OCI-LY7 (cell line): ENCODE data around the gene COX6B1. TPM values are rescaled to one million over a fixed set of nuclear protein-coding genes. Genes with fewer than 3 reads are reported as not detected.

ENCODE experiments used
- BruUV-seq: library from RNA; stranded (reverse); fragments of 400-500 nt; replicated peaks from 2 replicates; lab custom pipeline; 2021; lab: Mats Ljungman, UMichigan
- CTCF ChIA-PET: fragments of 300-600 bp; sonication (Branson Sonifier 250); formaldehyde crosslinking; loops from one replicate; lab custom pipeline; 2022; ENCODE audit warnings: antibody characterized with exemption; ENCODE audit not compliant: unreplicated experiment; lab: Charles Lee
- POLR2A ChIA-PET: fragments of 300-600 bp; sonication (Branson Sonifier 250); formaldehyde crosslinking; loops from one replicate; lab custom pipeline; 2022; ENCODE audit warnings: antibody characterized with exemption; lab: Charles Lee
- DNase-seq: peaks from one replicate; pipeline ENCODE4 v3.0.0-alpha.2; 2015; ENCODE audit warnings: low spot score
- H2AFZ ChIP-seq: fragments of 200-600 bp; sonication (generic), shearing (Covaris generic); 2 replicates; pipeline ENCODE4 v1.6.1; 2014; ENCODE audit warnings: mild to moderate bottlenecking, antibody characterized with exemption, low read length, moderate library complexity
- H3K27ac ChIP-seq: fragments of 200-600 bp; sonication (generic); 2 replicates; pipeline ENCODE4 v1.5.1; 2014; ENCODE audit warnings: mixed run types, low read depth, mild to moderate bottlenecking, moderate library complexity, low read length, inconsistent platforms; ENCODE audit not compliant: poor library complexity, severe bottlenecking
- H3K36me3 ChIP-seq: fragments of 200-600 bp; sonication (generic); 2 replicates; pipeline ENCODE4 v1.6.1; 2014; ENCODE audit warnings: mild to moderate bottlenecking, antibody characterized with exemption, low read length, moderate library complexity, mixed read lengths; ENCODE audit not compliant: insufficient read depth
- H3K4me1 ChIP-seq: fragments of 200-600 bp; sonication (generic); 2 replicates; pipeline ENCODE4 v1.5.1; 2014; ENCODE audit warnings: mild to moderate bottlenecking, low read length; ENCODE audit not compliant: insufficient read depth, poor library complexity, severe bottlenecking
- H3K4me2 ChIP-seq: fragments of 200-600 bp; sonication (generic); 2 replicates; pipeline ENCODE4 v1.6.1; 2014; ENCODE audit warnings: mild to moderate bottlenecking, low read length
- H3K4me3 ChIP-seq: fragments of 200-600 bp; sonication (generic); 2 replicates; pipeline ENCODE4 v1.5.1; 2014; ENCODE audit warnings: mild to moderate bottlenecking, low read depth, low read length; ENCODE audit not compliant: poor library complexity, severe bottlenecking
- H3K79me2 ChIP-seq: fragments of 200-600 bp; sonication (generic); 2 replicates; pipeline ENCODE4 v1.6.1; 2016; ENCODE audit warnings: low read depth, mild to moderate bottlenecking, low read length, moderate library complexity, mixed read lengths; ENCODE audit not compliant: insufficient read depth
- H3K9me2 ChIP-seq: fragments of 200-600 bp; sonication (generic); 2 replicates; pipeline ENCODE4 v1.6.1; 2016; ENCODE audit warnings: mild to moderate bottlenecking, low read length, mixed read lengths; ENCODE audit not compliant: insufficient read depth
- H3K9me3 ChIP-seq: fragments of 200-600 bp; sonication (generic); 2 replicates; pipeline ENCODE4 v1.6.1; 2014; ENCODE audit warnings: mild to moderate bottlenecking, mixed run types, low read length, mixed read lengths
- H4K20me1 ChIP-seq: fragments of 200-600 bp; sonication (generic); 2 replicates; pipeline ENCODE4 v1.6.1; 2014; ENCODE audit warnings: mild to moderate bottlenecking, antibody characterized with exemption, low read length, moderate library complexity, mixed read lengths; ENCODE audit not compliant: insufficient read depth
- EZH2phosphoT487 ChIP-seq: fragments of 200-600 bp; sonication (generic); IDR thresholded peaks from 2 replicates; pipeline ENCODE4 v1.6.1; 2018; ENCODE audit warnings: low read depth, borderline replicate concordance, mild to moderate bottlenecking, mixed run types, antibody characterized with exemption, low read length, moderate library complexity, mixed read lengths
- intact Hi-C: fragments of 100-400 bp; cut with micrococcal nuclease; formaldehyde crosslinking; loops from one replicate; pipeline ENCODE4 v1.10.0; 2022; ENCODE audit not compliant: unreplicated experiment
- total RNA-seq, 2 experiments: library from RNA; depleted of rRNA in 1 of 2; stranded (reverse); fragments of >200 nt in 1 of 2; shearing (Covaris generic) in 1 of 2; gene quantifications; 2 replicates each; pipeline ENCODE4 v1.2.3, GENCODE V29; 2014 to 2022
- TF ChIP-seq, protein P1 (sequence below): fragments of 200-600 bp; sonication (generic); conservative IDR thresholded peaks from 2 replicates; pipeline ENCODE4 v1.5.1; 2014; ENCODE audit warnings: mild to moderate bottlenecking, antibody characterized with exemption, low read length, moderate library complexity, mixed read lengths

The COX6B1 gene
- total RNA-seq, 2 experiments from 2014 or later = 373 to 536 TPM

DNA sequence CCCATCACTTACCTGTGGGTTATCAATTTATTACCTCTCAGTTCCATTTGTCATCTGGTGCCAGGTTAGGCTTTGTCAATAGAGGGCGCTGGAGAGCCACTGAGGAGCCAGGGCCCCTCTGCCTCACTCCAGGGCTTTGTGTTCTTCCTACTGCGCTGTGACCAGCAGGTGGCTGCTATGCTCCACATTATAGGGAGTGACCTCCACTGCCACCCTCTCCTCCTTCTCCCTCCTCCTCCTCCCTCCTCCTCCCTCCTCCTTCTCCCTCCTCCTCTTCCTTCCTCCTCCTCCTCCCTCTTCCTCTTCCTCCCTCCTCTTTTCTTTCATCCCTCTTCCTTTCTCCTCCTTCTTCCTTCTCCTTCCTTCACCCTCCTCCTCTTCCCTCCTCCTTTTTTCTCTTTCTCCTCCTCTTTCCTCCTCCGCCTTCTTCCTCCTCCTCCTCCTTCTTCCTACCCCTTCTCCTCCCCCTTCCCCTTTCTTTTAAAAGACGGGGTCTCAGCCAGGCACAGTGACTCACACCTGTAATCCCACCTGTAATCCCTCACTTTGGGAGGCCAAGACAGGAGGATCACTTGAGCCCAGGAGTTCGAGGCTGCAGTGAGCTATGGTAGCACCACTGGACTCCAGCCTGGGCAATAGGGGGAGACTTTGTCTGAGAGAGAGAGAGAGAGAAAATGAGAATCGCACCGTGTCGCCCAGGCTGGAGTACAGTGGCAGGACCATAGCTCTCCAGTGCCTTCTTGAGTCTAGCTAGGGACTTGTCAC lies 45.9 kb downstream of the COX6B1 start:
- no peaks in the 10 kb centered on the region for H4K20me1 ChIP-seq
- H3K36me3 ChIP-seq = no peaks in the 10 kb centered on the region
- H3K27ac ChIP-seq = no peak overlapping the region
- ChIA-PET POLR2A (interaction anchor here (0.6 kb wide), 1 partner anchor 590 kb away, joined by 3 read pairs; no protein-coding TSS in a partner anchor), CTCF (interaction anchor here (1.2 kb wide), 1 partner anchor 20 kb away, joined by 7 read pairs; no protein-coding TSS in a partner anchor)
- no peaks in the 10 kb centered on the region for H3K9me3 ChIP-seq
- intact Hi-C loops = loop anchor here (1.0 to 5.0 kb wide), 5 partner anchors 23 to 237 kb away; partner anchors contain the start of gene TMEM147
- TF ChIP-seq, protein P1, sequence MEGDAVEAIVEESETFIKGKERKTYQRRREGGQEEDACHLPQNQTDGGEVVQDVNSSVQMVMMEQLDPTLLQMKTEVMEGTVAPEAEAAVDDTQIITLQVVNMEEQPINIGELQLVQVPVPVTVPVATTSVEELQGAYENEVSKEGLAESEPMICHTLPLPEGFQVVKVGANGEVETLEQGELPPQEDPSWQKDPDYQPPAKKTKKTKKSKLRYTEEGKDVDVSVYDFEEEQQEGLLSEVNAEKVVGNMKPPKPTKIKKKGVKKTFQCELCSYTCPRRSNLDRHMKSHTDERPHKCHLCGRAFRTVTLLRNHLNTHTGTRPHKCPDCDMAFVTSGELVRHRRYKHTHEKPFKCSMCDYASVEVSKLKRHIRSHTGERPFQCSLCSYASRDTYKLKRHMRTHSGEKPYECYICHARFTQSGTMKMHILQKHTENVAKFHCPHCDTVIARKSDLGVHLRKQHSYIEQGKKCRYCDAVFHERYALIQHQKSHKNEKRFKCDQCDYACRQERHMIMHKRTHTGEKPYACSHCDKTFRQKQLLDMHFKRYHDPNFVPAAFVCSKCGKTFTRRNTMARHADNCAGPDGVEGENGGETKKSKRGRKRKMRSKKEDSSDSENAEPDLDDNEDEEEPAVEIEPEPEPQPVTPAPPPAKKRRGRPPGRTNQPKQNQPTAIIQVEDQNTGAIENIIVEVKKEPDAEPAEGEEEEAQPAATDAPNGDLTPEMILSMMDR = peak; percentile 99
- TF ChIP-seq EZH2phosphoT487 = no peak
- H3K79me2 ChIP-seq = no peaks in the 10 kb centered on the region
- no peak overlapping the region for H3K4me2 ChIP-seq
- H3K4me1 ChIP-seq = no peaks in the 10 kb centered on the region
- H2AFZ ChIP-seq = no peak overlapping the region
- H3K9me2 ChIP-seq = no peaks in the 10 kb centered on the region
- peak; percentile 92 for DNase-seq
- BruUV-seq = no TSS peak
- H3K4me3 ChIP-seq = no peak overlapping the region

DNA sequence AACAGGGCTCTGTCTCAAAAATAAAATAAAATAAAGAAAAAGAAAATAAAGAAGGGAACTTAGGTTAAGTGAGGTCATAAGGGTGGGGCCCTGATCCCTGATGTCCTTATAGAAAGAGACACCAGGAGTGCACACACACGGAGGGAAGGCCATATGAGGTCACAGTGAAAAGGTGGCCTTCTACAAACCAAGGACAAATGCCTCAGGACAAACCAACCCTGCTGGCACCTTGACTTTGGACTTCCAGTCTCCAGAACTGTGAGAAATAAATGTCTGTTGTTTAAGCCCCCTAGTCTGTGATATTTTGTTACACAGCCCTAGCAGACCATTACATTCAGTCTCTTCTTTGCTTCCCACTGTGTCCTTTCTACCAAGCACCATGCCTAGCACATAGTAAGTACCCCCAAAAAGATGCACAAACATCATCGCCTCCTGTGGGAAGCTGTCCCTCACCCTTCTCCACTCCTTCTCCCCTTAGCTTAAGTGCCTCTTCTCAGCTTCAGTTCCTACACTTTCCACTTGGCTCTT lies 47.8 kb downstream of the COX6B1 start:
- Histone ChIP-seq H3K9me3 (no peaks in the 10 kb centered on the region), H3K36me3 (no peaks in the 10 kb centered on the region), H3K4me3 (no peak overlapping the region), H3K4me2 (no peak overlapping the region), H4K20me1 (no peaks in the 10 kb centered on the region), H2AFZ (no peak overlapping the region), H3K9me2 (no peaks in the 10 kb centered on the region), H3K79me2 (no peaks in the 10 kb centered on the region), H3K27ac (no peak overlapping the region), H3K4me1 (no peaks in the 10 kb centered on the region)
- ChIA-PET POLR2A (no interaction called here), CTCF (no interaction called here)
- no peak for DNase-seq
- no TSS peak for BruUV-seq
- intact Hi-C loops = no loop called here
- no peak for TF ChIP-seq EZH2phosphoT487
- TF ChIP-seq, protein P1 = no peak

DNA sequence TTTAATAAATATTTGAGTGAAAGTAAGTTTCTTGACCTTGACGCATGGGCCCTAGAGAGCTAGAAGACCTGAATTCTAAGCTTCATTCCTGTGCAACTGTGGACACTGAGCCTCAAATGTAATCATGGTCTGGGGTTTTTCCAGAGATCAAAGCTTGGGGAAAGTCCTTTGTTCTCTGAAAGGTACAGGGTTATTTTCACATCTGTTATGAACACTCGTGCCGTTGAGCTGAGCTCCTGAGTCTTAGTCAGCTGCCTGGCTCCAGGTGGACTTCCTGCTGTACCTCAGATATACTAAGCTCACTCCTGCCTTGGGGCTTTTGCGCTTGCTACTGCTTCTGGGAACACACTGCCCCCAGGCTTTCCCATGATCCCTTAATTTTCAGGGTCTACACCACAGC lies 48.7 kb downstream of the COX6B1 start:
- intact Hi-C loops = no loop called here
- H3K36me3 ChIP-seq = no peaks in the 10 kb centered on the region
- H3K4me1 ChIP-seq = peaks cover 4% of the 10 kb centered on the region
- H3K9me3 ChIP-seq = no peaks in the 10 kb centered on the region
- H3K79me2 ChIP-seq = no peaks in the 10 kb centered on the region
- BruUV-seq = no TSS peak
- H3K4me3 ChIP-seq = no peak overlapping the region
- H3K9me2 ChIP-seq = no peaks in the 10 kb centered on the region
- no peak for TF ChIP-seq EZH2phosphoT487
- TF ChIP-seq, protein P1 = no peak
- no peak overlapping the region for H3K27ac ChIP-seq
- H4K20me1 ChIP-seq = no peaks in the 10 kb centered on the region
- no peak overlapping the region for H2AFZ ChIP-seq
- H3K4me2 ChIP-seq = no peak overlapping the region
- CTCF ChIA-PET = no interaction called here
- DNase-seq = no peak
- POLR2A ChIA-PET = interaction anchor here (1.1 to 1.3 kb wide), 2 partner anchors 16 to 18 kb away, joined by 3 to 7 read pairs; no protein-coding TSS in a partner anchor
